Hypothalamus (tissue), 51 donors: Measurements from ENCODE around the gene CHID1.

Experiments used
- DNase-seq, 51 donors: peaks; one replicate each; lab custom pipeline; 2025; lab: John Stamatoyannopoulos, UW

Gene CHID1

DNA sequence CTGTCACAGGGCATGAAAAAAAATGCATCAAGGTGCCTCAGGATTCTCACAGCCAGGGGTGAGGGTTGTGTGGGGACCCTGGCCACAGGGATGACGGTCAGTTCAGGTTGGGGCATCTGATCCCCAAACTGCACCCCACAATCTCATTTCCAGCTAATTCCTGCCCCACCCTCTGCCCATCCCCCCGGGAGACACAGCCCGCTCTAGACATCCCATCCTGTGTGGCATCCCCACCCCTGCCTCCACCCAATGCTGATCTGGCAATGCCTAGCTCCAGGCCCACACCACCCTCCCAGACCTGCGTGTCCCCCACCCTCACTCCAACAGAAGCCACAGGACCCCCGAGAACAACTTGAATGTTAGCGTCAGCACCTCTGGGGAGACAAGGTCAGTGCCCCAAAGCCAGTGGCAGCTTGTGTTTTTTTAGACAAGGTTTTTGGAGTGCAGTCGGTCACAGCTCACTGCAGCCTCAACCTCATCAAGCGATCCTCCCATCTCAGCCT lies 42.7 kb downstream of the CHID1 start:
- DNase-seq: no peak

DNA sequence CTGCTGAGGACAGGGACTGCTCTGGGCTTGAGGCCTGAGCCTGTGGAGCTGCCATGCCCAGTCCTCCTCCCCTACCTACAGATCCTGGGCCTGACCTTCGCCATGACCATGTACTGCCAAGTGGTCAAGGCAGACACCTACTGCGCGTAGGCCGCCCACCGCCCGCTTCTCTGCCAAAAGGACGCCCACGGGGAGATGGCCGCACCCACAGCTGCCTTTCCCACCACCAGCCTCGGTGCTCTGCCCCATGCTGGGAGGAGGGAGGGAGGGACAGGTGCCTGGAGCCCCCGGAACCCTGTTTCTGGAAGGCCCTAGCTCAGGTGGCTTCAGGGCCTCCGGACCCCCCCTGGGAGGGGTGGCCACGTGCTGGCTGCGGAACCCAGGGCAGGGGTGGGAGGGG lies 44.1 kb downstream of the CHID1 start:
- no peak for DNase-seq

DNA sequence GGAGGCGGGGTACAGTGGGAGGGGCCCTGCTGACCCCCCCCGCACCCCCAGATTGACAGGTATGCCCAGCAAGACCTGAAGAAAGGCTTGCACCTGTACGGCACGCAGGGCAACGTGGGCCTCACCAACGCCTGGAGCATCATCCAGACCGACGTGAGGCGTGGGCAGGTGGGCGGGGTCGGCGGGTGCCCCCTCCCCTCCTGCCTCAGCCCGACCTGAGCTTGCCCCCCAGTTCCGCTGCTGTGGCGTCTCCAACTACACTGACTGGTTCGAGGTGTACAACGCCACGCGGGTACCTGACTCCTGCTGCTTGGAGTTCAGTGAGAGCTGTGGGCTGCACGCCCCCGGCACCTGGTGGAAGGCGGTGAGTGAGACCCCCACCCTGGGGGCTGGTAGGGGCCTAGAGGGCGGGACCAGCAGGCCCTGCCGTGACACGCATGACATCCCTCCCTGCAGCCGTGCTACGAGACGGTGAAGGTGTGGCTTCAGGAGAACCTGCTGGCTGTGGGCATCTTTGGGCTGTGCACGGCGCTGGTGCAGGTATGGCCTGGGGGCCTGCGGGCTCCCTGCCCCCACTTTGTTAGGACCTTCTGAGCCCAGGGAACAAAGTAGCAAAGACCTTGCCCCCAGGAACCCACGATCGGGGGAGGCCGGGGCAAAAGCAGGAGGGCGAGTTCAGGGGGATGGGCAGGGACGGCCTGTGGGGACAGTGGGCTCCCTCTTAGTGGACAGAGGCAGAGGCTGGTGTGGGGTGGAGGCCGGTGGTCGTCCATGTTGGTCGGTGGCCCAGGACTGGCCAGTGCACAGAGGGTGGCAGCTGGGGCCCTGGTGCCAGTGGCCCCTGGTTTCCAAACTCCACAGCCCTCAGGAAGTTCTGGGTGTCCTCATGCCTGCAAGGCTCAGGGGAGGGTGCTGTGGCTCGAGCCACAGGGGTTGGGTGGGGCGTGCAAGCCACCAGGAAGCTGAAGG lies 44.9 kb downstream of the CHID1 start:
- DNase-seq: no peak

DNA sequence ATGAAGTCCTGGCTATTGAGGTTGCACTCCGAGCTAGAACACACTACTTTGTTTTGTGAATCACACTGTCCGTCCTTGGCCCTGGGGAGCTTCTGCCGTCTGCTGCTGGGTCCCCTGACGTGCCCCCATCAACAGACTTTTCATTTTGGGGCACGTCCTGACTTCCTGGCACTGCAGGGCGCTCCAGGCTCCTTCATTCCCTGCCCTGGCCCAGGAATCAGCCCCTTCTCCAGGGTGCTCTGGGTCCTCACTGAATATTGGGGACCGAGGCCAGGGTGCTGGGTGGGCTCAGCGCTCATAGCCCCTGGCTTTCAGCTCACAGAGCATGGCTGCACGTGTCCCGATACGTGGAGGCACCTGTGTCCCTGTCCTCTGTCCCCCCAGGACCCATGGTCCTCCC lies 45.7 kb downstream of the CHID1 start:
- no peak for DNase-seq

DNA sequence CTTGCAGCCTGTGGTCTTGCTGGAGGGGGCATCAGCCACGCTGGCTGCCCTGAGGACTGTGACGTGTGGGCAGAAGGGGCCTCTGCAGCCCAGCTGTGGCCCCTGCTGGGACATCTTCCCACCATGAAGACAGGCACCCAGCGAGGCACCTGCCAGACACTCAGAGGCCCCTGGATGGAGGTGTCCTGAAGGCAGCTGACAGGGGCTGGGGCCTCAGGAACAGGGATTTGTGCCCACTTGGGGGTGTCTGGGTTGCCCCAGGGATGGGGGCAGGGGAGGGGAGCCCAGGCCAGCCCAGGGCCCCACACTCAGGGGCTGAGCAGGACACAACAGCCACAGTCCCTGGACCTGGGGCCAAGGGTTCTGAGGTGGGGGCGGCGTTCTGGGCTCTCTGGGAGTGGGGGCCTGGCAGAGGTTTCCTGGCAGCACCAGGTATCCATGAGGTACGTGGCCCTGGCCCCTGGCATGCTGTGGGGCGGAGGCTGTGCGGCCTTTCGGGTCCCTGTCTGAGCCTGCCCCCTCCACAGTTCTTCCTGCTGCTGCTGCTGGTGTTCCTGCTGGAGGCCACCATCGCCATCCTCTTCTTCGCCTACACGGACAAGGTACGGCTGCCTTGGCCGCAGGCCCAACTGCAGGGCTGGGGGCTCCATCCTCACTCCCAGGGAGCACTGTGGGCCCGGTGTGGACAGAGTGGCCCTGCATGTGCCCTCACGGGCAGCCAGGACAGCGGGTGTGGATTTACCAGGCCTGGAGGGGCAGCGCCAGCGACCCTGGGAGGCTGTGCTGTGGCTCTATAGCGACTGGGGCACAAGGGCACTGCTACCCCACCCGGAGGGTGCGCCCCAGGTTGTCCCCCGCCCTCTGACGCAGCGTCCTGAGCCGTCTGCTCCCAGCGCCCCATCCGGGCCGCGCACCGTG lies 46.4 kb downstream of the CHID1 start:
- no peak for DNase-seq

DNA sequence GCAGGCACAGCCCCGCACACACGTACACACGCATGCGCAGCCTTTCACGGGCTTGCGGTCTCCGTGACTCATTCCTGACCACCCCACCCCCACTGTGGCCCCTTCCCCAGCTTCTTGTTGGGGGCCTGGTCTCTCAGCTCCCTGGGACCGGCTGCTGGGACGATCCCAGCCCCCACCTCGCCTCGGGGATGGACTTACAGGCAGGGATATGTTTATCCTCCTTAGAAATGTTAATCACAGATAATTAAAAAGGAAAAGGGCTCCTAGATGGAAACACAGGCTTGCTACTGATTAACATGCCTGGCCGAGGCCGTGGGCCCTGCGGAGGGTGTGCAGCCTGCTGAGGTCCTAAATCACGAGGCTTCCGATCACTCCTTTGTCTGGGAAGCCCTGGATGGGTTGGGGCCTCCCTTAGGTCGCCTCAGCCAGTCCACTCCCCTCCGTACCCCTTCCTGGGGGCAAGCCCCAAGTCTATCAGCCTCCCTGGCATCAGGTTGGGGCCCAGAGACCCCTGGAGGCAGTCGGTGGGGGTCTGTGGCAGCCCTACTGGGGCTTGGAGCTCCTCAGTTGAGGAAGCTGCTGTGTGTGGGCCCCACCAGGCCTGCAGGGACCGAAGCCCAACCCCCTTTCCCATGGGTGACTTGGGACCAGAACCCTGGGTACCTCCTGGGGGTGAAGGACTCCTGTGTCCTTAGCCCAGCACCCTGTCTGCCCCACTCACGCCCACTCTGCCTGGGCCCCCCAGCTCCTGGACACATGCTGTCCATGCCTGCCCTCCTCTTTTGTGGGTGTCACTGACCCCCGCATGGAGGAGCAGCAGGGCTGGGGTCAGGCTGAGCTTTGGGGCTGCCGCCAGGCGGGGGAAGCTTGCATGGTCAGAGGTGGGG lies 47.3 kb downstream of the CHID1 start:
- no peak for DNase-seq

DNA sequence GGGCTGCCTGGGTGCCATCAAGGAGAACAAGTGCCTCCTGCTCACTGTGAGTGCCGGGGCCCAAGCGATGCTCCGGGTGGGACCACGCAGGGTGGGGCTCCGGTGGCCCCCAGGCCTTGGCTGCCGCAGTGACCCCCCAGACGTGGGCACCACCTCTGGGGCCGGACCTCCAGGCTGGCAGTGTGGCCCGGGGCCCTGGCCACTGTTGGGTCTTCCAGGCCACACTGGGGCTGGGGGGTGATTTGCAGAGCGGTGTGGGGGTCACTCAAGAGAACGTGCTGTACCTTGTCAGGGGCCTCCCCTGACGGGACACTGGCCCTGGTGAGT lies 48.0 kb downstream of the CHID1 start:
- no peak for DNase-seq

DNA sequence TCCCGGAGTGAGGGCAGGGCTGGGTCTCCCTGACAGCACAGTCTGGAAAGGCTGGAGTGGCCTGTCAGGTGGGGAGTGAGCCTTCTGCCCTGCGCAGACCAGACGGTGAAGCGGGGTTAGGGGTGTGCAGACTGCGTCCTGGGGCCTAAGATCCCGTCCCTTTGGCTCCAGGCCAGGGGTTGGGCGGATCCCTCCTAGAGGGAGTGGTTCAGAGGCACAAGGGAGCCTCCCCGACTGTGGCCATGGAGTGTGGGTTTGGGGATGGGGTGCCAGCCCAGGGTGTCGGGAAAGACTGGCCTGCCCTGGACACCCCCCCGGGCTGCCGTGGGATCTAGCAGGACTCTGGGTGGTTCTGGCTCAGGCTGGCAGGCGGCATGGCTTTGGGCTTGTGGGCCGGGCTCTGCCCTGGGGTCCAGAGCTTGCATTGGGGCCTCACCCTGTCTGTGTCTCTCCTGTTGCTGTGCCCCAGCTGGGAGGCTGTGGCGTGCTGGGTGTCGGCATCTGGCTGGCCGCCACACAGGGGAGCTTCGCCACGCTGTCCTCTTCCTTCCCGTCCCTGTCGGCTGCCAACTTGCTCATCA lies 48.4 kb downstream of the CHID1 start:
- no peak for DNase-seq

DNA sequence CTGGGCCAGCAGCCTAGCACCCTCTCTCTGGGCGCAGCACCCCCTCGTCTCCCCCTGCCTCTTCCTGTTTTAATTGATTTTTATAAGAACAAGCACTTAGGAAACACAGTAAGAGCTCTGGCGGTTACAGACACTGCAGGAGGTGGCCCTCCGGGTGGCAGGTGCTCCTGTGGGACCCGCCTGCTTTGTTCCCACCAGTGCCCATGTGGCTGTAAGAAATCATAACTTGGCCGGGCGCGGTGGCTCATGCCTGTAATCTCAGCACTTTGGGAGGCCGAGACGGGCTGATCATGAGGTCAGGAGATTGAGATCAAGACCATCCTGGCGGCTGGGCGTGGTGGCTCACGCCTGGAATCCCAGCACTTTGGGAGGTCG lies 49.5 kb downstream of the CHID1 start:
- no peak for DNase-seq

DNA sequence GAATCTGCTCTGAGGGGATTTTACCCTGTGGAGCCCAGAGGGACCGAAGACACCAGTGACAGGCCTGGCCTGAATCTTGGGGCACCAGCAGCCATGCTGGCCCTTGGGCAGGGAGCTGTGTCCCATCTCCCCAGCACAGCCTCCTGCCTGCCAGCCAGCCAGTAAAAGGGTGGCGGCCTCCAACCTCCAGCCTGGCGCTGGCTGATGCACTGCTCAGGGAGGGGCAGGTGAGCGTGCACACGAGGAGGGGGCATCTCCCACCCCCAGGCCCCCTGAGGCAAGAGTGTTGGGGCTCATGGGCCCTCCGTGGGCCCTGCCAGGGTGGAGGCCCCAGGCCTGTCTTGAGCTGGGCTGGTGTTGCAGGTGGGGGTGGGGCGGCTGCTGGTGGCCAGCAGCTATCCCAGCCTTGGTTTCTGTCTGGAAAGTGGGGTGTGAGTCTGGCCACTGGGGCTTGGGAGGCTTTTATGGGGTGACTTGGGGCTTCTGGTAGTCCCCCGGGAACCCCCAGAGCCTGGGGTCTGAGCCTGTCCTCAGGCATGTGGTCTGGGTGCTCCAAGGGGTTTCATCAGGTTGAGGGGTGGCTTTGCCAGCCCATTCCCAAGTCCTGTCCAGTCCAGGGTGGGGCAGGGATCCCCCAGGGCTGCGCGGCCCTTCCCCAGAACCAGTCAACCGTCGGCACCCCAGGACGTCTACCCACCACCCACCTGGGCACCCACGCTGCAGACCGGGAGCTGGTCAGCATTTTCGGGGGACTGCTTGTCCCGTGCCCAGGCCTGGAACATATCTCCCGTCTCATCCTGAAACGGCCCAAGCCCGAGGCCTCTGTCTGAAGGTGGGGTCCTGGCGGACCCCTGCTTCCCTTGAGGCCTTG lies 50.1 kb downstream of the CHID1 start:
- DNase-seq: no peak

DNA sequence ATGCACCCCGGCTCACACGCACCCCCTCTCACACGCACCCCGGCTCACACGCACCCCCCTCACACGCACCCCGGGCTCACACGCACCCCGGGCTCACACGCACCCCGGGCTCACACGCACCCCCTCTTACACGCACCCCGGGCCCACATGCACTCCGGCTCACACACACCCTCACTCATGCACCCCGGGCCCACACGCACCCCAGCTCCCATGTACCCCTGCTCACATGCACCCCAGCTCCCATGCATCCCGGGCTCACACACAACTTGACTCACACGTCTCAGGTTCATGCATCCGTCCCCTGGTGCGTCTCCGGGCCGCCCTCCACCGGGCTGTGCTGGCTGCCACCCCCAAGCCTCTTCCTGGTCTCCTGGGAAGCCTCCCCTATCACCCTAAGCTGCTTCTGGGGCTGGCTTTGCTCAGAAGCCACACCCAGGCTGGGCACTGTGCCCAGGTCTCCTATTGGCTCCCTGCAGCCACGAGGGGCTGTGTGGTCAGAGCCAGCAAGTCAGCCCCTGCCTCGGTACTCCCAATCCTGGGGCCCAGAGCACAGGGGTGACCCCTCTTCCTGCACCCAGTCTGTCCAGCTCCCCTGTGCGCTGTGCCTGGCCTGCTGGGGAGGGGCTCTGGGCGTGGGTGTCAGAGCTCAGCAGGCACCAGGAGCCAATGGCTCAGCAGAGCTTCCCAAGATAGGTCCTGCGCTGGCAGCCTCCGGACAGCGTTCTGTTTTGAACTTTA lies 51.0 kb downstream of the CHID1 start:
- DNase-seq: peak in 42 of 51 donors; percentile 8 to 83 (median 54)

DNA sequence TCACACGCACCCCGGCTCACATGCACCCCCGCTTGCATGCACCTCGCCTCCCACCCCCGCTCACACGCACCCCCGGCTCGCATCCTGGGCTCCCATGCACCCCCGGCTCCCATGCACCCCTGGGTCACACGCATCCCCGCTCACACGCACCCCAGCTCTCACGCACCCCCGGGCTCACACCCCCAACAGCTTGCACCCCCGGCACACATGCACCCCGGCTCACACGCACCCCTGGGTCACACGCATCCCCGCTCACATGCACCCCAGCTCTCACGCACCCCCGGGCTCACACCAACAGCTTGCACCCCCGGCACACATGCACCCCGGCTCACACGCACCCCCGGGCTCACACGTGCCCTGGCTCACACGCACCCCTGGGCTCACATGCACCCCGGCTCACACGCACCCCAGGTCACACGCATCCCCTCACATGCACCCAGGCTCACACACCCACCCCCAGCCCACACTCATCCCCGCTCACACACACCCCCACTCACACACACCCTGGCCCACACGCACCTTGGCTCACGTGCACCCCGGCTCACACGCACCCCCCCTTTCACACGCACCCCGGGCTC lies 51.8 kb downstream of the CHID1 start:
- no peak for DNase-seq

DNA sequence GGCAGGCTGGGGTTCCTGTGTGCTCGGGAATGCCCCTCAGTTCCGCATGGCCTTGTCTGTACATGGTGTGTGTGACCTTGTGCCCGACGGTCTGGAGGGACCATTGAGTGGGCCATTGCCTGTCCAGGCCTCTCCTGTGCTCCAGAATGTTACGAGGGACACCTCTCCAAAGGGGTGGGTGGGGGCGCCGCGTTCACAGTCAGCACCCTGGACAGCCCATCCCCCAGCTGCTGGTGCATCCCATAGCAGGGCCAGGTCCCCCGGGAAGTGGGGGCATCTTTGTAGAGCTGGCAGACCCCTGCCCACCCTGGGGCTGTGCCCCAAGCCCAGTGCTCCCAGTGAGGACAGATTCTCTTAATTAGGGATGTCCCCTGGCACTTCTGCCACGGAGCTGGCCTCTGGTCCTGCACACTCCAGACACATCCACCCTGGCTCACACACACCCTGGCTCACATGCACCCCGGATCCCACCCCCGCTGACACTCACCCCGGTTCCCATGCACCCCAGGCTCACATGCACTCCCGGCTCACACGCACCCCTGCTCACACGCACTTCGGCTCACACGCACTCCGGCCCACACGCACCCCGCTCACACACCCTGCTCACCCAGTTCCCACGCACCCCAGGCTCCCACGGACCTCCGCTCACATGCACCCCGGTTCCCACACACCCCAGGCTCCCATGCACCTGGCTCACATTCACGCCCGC lies 52.4 kb downstream of the CHID1 start:
- no peak for DNase-seq

DNA sequence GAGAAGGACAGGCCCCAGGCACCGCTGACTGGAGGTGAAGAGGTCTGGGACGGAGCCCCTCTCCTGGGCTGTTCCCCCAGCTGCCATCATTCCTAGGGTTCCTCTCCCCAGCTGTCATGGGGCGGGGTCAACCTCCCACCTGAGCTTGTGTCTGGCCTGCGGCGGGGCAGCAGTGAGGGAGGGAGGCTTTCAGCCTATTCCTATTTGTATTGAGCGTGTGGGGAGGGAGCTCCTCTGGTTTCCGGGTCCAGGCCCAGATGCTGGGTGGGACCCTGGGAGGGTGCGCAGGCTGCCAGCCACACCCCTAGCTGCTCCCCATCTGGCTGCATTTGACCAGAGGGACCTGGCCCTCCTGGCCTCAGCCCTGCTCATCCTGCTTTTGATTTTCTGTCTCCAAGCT lies 54.2 kb downstream of the CHID1 start:
- DNase-seq: no peak

DNA sequence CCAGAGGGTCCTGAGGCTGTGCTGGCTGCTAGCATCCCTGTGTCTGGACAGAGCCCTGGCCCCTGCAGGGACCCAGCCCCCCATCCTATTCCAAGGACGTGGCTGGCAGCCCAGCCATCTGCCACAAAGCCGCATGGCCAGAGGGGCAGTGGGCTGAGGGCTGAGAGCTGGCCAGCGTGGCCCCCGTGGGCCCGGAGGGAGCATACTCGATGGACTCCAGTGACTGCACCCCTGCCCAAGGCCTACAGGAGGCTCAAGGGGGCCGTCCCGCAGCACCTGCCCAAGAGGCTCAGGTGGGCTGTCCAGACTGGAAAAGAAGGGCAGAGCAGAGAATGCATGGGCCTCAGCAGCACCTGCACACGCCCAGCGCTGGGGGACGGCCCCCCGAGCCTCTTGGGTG lies 54.8 kb downstream of the CHID1 start:
- no peak for DNase-seq

DNA sequence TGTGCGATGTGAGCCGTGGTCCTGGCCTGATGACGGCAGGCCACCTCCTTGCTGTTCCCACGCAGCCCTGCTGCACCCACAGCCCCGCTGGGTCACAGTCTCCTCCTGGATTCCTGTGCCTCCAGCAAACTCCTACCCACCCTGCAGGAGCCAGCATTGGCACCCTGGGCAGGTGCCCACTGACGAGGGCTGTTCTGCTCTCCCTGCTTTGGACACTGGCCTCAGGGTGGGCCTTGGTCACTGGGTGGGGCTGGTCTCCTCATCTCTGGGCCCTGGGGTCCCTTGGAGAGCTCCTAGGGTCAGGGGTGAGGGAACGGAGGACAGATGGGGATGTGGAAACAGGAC lies 55.3 kb downstream of the CHID1 start:
- no peak for DNase-seq

DNA sequence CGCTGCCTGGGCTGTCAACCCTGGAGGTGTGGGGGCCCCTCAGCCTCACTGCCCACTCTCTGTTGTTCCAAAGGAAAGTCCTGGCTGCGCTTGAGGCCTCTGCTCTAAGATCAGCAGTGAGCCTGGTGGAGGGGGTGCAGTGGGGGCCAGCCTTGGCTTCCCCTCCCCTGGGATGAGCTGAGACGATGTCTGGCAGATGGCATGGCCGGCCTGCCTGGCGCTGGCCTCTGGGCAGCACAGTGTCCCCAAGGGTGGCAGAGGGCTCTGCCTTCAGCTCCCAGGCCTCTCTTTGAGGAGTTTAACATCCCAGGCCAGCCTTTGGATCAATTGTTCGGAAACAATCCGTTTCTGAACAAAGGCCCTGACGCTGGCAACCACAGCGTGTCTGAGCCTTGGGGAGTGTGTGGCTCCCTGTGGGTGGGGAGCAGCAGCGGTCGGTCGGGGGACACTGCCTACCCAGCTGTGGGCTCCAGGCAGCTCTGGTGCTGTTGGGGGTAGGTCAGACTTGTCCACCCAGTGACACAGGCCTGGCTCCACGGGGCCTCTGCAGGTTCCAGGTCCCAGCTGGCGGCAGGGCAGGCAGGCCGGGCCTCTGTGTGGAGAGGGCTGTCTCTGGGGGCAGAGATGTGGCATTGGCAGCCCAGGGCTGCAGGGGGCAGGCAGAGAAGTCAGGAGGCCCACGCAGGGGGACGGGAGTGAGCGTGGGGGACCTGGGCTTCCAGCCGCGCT lies 55.8 kb downstream of the CHID1 start:
- no peak for DNase-seq
